ENCODE results near the gene CTDSPL. TPM values are rescaled to one million over a fixed set of nuclear protein-coding genes. Genes with fewer than 3 reads are reported as not detected.

Gene CTDSPL
- total RNA-seq, 1 experiment from 2014 or later = 34.4 TPM

DNA sequence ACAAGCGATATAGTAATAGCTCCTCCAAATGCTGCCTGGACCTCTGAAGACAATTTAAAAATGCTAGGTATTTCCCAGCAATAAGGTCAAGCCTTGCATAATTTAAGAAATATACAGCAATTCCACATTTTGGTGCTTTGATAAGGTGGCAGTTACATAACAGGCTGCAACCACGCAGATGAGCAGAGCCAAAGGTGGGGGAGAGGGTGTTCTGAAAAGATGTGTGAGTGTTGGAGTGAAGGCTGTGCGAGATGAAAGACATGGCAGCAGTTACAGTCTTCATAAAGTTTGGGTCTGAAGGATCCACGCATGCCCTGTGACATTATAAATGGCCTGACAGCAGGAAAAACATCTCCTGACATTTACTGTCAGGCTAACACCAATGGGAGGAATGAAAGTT lies 26.1 kb downstream of the CTDSPL start:
- Histone ChIP-seq H3K27me3 (ENCODE audit: insufficient read depth, low read length) (no peaks in the 10 kb centered on the region), H3K9ac (ENCODE audit: low read length) (no peak overlapping the region), H3K79me2 (ENCODE audit: insufficient read depth, low read length) (peaks cover 30% of the 10 kb centered on the region), H2AFZ (ENCODE audit: low read depth, low read length, poor library complexity, severe bottlenecking) (no peak overlapping the region), H3K9me3 (ENCODE audit: control insufficient read depth in 1 of 2, insufficient read depth in 1 of 2, low read depth in 1 of 2, low read length in 2 of 2) (no peaks in the 10 kb centered on the region), H3K4me2 (ENCODE audit: low read length) (no peak overlapping the region), H3K4me3 (replicated peaks in 1 of 2; ENCODE audit: low read depth in 1 of 2, low read length in 2 of 2) (no peak overlapping the region), H4K20me1 (ENCODE audit: insufficient read depth) (peaks cover 5% of the 10 kb centered on the region; the same call in 1 of the 2 replicates), H3K36me3 (ENCODE audit: control insufficient read depth in 1 of 2, insufficient read depth in 2 of 2, low read length in 2 of 2) (no peaks in the 10 kb centered on the region), H3K4me1 (ENCODE audit: control insufficient read depth in 1 of 2, insufficient read depth in 2 of 2, low read length in 2 of 2) (peaks cover 0 to 2% of the 10 kb centered on the region in 2 experiments; a peak in 1 of 4 replicates), H3K27ac (ENCODE audit: low read depth, low read length) (no peak overlapping the region), H3K9me2 (ENCODE audit: insufficient read depth) (no peaks in the 10 kb centered on the region)
- CTCF ChIA-PET = no interaction called here
- BruUV-seq (replicated peaks) = no TSS peak
- no peak for TF ChIP-seq JUND (IDR thresholded peaks at IDR 0.05)
- no peak for TF ChIP-seq POLR2AphosphoS5 (IDR thresholded peaks at IDR 0.05; ENCODE audit: low read depth, low read length)
- TF ChIP-seq ZFX (IDR thresholded peaks at IDR 0.05) = no peak
- TF ChIP-seq EZH2phosphoT487 (IDR thresholded peaks at IDR 0.05; ENCODE audit: borderline replicate concordance) = no peak
- no peak for TF ChIP-seq RAD21 (IDR thresholded peaks at IDR 0.05; ENCODE audit: low read depth)
- no peak for TF ChIP-seq POLR2A (IDR thresholded peaks at IDR 0.05; ENCODE audit: borderline replicate concordance, extremely low read depth, insufficient read depth, insufficient read length)
- no peak for TF ChIP-seq ZNF274 (IDR thresholded peaks at IDR 0.05; ENCODE audit: low read depth, low read length)
- no peak for TF ChIP-seq EZH2 (IDR thresholded peaks at IDR 0.05)
- TF ChIP-seq EGR1 (IDR thresholded peaks at IDR 0.05; ENCODE audit: low read depth) = no peak
- TF ChIP-seq REST (IDR thresholded peaks at IDR 0.05; ENCODE audit: low read depth) = no peak
- TF ChIP-seq FOSL1 (IDR thresholded peaks at IDR 0.05; ENCODE audit: low read depth) = no peak
- TF ChIP-seq, protein P1, sequence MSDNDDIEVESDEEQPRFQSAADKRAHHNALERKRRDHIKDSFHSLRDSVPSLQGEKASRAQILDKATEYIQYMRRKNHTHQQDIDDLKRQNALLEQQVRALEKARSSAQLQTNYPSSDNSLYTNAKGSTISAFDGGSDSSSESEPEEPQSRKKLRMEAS (IDR thresholded peaks at IDR 0.05) = no peak
- TF ChIP-seq CEBPB (IDR thresholded peaks at IDR 0.05; ENCODE audit: low read depth) = no peak
- DNase-seq (ENCODE audit: low read depth, low spot score) (no peak), ATAC-seq (no peak)
- POLR2A ChIA-PET = no interaction called here
- intact Hi-C loops (cut with micrococcal nuclease) = no loop called here
- RAD21 ChIA-PET (ENCODE audit: low non-redundant PET in 1 of 2, low total read pairs in 2 of 2, uncharacterized antibody in 2 of 2, unreplicated experiment in 2 of 2) = no interaction called here

Measured in HCT116 (cell line).